Measurements from ENCODE around the gene TAF11L14. TPM values are rescaled to one million over a fixed set of nuclear protein-coding genes. Genes with fewer than 3 reads are reported as not detected.
"Not testable (repeated sequence)": the region's sequence is repeated elsewhere in the genome, so short reads cannot be mapped to it uniquely, and the experiment has no call there.

TAF11L14 gene
- not detected in 2 replicates for total RNA-seq (2014; rRNA removed; shearing (Covaris generic))
- polyA plus RNA-seq (2015; cell fraction: cytosol; rRNA removed), result not detected in 2 replicates
- polyA plus RNA-seq (2015; cell fraction: nucleus; rRNA removed), result not detected in 2 replicates

GRCh38 chr5:17634160-17634559, at the start of gene TAF11L14:
TAF11L14 (plus strand) TSS chr5:17634460.
- DNase-seq (ENCODE audit: low read depth), result no peak

- DNase-seq (ENCODE audit: low read depth), result not testable (repeated sequence)
These were observed 48.6 kb upstream of the TAF11L14 start, which contains the start of gene TAF11L7 for GRCh38 chr5:17585658-17586057. TAF11L7 (minus strand) TSS chr5:17585758.

GRCh38 chr5:17590860-17591259, 43.4 kb upstream of the TAF11L14 start, which contains the start of gene TAF11L8:
TAF11L8 (minus strand) TSS chr5:17590960.
- DNase-seq (ENCODE audit: low read depth), result not testable (repeated sequence)

GRCh38 chr5:17594255-17594654, 40.0 kb upstream of the TAF11L14 start, which contains the start of gene TAF11L9:
TAF11L9 (minus strand) TSS chr5:17594394.
- not testable (repeated sequence) for DNase-seq (ENCODE audit: low read depth)

GRCh38 chr5:17597728-17598127, 36.5 kb upstream of the TAF11L14 start, which contains the start of gene TAF11L10:
TAF11L10 (minus strand) TSS chr5:17597828.
- DNase-seq (ENCODE audit: low read depth), result not testable (repeated sequence)

GRCh38 chr5:17603880-17604279, 30.4 kb upstream of the TAF11L14 start, which contains the start of gene TAF11L11:
TAF11L11 (plus strand) TSS chr5:17604183.
- not testable (repeated sequence) for DNase-seq (ENCODE audit: low read depth)

GRCh38 chr5:17604951-17605350, 29.3 kb upstream of the TAF11L14 start:
- no peak for DNase-seq (ENCODE audit: low read depth)

GRCh38 chr5:17607461-17607860, 26.8 kb upstream of the TAF11L14 start:
- not testable (repeated sequence) for DNase-seq (ENCODE audit: low read depth)

- not testable (repeated sequence) for DNase-seq (ENCODE audit: low read depth)
These were observed 24.2 kb upstream of the TAF11L14 start, which contains the start of gene TAF11L12 for GRCh38 chr5:17610092-17610491. TAF11L12 (plus strand) TSS chr5:17610392.

- DNase-seq (ENCODE audit: low read depth), result no peak
These were observed 19.2 kb upstream of the TAF11L14 start for GRCh38 chr5:17614872-17615605.

- no peak for DNase-seq (ENCODE audit: low read depth)
These were observed 14.9 kb upstream of the TAF11L14 start for GRCh38 chr5:17619354-17619753.

GRCh38 chr5:17620627-17621026, 13.6 kb upstream of the TAF11L14 start:
- DNase-seq (ENCODE audit: low read depth), result no peak

GRCh38 chr5:17625686-17626085, 8.6 kb upstream of the TAF11L14 start:
- no peak for DNase-seq (ENCODE audit: low read depth)

- DNase-seq (ENCODE audit: low read depth), result not testable (repeated sequence)
These were observed 2.5 kb upstream of the TAF11L14 start, which contains the start of gene TAF11L13 for GRCh38 chr5:17631788-17632187. TAF11L13 (plus strand) TSS chr5:17632088.

GRCh38 chr5:17649232-17649631, 15.0 kb downstream of the TAF11L14 start:
- not testable (repeated sequence) for DNase-seq (ENCODE audit: low read depth)

- DNase-seq (ENCODE audit: low read depth), result not testable (repeated sequence)
These were observed 21.0 kb downstream of the TAF11L14 start for GRCh38 chr5:17655201-17655759.

GRCh38 chr5:17655921-17656320, 21.7 kb downstream of the TAF11L14 start:
- no peak for DNase-seq (ENCODE audit: low read depth)

- no peak for DNase-seq (ENCODE audit: low read depth)
These were observed 28.9 kb downstream of the TAF11L14 start for GRCh38 chr5:17663182-17663581.

GRCh38 chr5:17665836-17666235, 31.6 kb downstream of the TAF11L14 start:
- no peak for DNase-seq (ENCODE audit: low read depth)

- no peak for DNase-seq (ENCODE audit: low read depth)
These were observed 32.5 kb downstream of the TAF11L14 start for GRCh38 chr5:17666726-17667235.

- no peak for DNase-seq (ENCODE audit: low read depth)
These were observed 36.1 kb downstream of the TAF11L14 start for GRCh38 chr5:17670353-17670752.
